ENCODE results near the gene FOLR3. TPM values are rescaled to one million over a fixed set of nuclear protein-coding genes. Genes with fewer than 3 reads are reported as not detected.

The FOLR3 gene
- polyA plus RNA-seq, 4 donors = 0.12 to 0.84 TPM; not detected in 2

DNA sequence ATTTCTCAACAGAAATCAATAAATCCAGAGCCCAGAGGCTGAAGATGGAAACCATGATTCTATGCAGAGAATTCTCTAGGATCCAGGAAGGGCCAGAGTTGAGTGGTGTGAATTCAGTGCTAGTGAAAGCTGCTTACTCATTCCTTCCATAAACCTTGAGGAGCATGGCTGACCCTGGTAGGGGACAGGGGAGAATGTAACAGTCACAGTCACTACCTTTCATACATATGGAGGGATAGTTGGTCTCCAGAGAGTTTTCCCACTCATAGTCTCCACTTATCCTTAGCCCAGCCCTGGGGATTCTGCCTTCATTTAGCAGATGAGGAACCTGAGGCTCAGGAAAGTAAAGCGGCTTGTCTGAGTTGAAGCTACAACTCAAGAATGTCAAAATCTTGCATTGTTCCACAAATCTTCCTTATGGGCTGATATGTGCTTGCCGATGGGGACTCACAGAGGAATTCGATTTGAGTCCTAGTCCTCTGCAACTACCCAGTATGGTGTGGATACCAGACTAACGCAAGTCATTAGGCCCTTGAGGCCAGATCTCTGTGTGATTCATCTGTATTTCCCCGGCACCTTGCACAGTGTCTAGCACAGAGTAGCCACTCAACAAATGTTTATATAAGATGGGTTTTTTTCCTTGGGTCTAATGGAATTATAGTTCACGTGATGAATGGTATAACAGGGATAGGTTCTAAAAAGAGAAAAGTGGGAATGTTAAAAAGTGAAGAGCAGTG is 19.3 kb upstream of the FOLR3 start:
- FAIRE-seq (no peak), DNase-seq (no peak)
- WGBS, 3 donors = 86 to 95% (median 87%) methylated on average over 6 of the region's 6 CpGs
- Histone ChIP-seq H3K4me1 (ENCODE audit: control insufficient read depth in 3 of 3, insufficient read depth in 2 of 3, low read depth in 1 of 3, low read length in 2 of 3) (peaks cover 0 to 11% (median 0%) of the 10 kb centered on the region in 3 donors), H3K9me3 (ENCODE audit: control insufficient read depth in 2 of 2, insufficient read depth in 1 of 2, low read depth in 1 of 2, low read length in 1 of 2) (no peaks in the 10 kb centered on the region), H3K27me3 (ENCODE audit: control insufficient read depth in 3 of 3, insufficient read depth in 3 of 3, low read length in 3 of 3) (no peaks in the 10 kb centered on the region), H3K4me3 (ENCODE audit: low read depth in 1 of 3, low read length in 3 of 3) (no peak overlapping the region), H3K36me3 (ENCODE audit: control insufficient read depth in 3 of 3, insufficient read depth in 2 of 3, low read depth in 1 of 3, low read length in 3 of 3) (no peaks in the 10 kb centered on the region), H3K27ac (ENCODE audit: low read depth in 1 of 3, low read length in 2 of 3) (no peak overlapping the region)

DNA sequence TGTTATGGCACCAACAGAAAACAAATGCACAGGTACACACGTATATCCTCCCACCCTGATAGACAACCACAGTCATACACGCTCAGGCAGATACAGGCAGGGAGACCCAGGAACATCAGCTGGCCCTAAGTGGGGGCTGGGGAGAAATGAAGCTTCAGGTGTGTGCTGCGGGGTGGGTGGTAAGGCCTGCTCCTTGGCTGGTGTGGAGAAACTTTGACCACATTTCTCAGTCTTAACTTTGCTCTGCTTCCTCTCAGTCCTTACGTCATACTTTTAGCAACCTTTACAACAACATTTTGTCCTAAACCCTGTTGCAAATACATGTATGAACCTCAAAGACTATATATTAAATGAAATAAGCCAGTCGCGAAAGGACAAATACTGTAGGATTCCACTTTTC is 16.3 kb upstream of the FOLR3 start:
- DNase-seq = no peak
- Histone ChIP-seq H3K9me3 (ENCODE audit: control insufficient read depth in 2 of 2, insufficient read depth in 1 of 2, low read depth in 1 of 2, low read length in 1 of 2) (no peaks in the 10 kb centered on the region), H3K4me1 (ENCODE audit: control insufficient read depth in 3 of 3, insufficient read depth in 2 of 3, low read depth in 1 of 3, low read length in 2 of 3) (peaks cover 0 to 2% (median 0%) of the 10 kb centered on the region in 3 donors), H3K27ac (ENCODE audit: low read depth in 1 of 3, low read length in 2 of 3) (no peak overlapping the region), H3K4me3 (ENCODE audit: low read depth in 1 of 3, low read length in 3 of 3) (no peak overlapping the region), H3K36me3 (ENCODE audit: control insufficient read depth in 3 of 3, insufficient read depth in 2 of 3, low read depth in 1 of 3, low read length in 3 of 3) (no peaks in the 10 kb centered on the region), H3K27me3 (ENCODE audit: control insufficient read depth in 3 of 3, insufficient read depth in 3 of 3, low read length in 3 of 3) (no peaks in the 10 kb centered on the region)
- no peak for FAIRE-seq
- 77 to 86% (median 85%) methylated on average over 6 of the region's 6 CpGs for WGBS, 3 donors

DNA sequence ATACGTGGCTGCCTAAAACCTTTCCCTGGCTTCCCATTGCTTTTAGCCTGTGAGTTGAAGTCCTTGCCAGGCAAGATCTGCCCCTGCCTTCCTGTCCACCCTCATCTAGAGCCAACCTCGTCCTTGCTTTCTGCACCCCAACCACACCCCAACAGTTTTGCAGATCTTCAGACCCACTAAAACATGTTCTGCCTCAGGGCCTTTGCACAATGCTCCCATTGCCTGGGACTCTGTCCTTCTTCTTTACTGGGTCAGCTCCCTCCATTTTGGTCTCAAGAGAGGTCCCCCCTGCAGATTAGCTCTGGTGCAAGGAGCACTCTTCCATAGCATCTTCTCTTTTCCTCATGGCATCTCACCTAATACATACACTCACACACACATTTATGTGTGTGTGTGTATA is 14.6 kb upstream of the FOLR3 start:
- no peak for FAIRE-seq
- H3K27me3 ChIP-seq (ENCODE audit: control insufficient read depth in 3 of 3, insufficient read depth in 3 of 3, low read length in 3 of 3) = no peaks in the 10 kb centered on the region
- H3K36me3 ChIP-seq (ENCODE audit: control insufficient read depth in 3 of 3, insufficient read depth in 2 of 3, low read depth in 1 of 3, low read length in 3 of 3) = no peaks in the 10 kb centered on the region
- H3K4me3 ChIP-seq (ENCODE audit: low read depth in 1 of 3, low read length in 3 of 3) = no peak overlapping the region
- no peak for DNase-seq
- H3K9me3 ChIP-seq (ENCODE audit: control insufficient read depth in 2 of 2, insufficient read depth in 1 of 2, low read depth in 1 of 2, low read length in 1 of 2) = no peaks in the 10 kb centered on the region
- no peak overlapping the region for H3K27ac ChIP-seq (ENCODE audit: low read depth in 1 of 3, low read length in 2 of 3)
- 76 to 88% (median 77%) methylated on average over 2 of the region's 2 CpGs for WGBS, 3 donors
- peaks cover 0 to 2% (median 0%) of the 10 kb centered on the region in 3 donors for H3K4me1 ChIP-seq (ENCODE audit: control insufficient read depth in 3 of 3, insufficient read depth in 2 of 3, low read depth in 1 of 3, low read length in 2 of 3)

DNA sequence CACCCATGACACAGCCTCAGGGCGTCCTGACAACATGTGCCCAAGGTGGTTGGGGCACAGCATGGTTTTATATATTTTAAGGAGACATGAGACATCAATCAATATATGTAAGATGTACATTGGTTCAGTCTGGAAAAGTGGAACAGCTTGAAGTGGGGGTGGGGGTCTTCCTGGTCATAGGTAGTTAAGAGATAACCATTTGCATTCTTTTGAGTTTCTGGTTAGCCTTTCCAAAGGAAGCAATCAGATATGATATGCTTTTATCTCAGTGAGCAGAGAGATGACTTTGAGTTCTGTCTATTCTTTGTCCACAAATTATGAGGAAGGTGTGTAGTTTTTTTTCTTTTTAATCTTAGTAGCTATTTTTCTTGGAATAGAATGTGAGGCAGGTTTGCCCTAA is 12.9 kb upstream of the FOLR3 start:
- DNase-seq (no peak), FAIRE-seq (no peak)
- H3K4me3 ChIP-seq (ENCODE audit: low read depth in 1 of 3, low read length in 3 of 3) = no peak overlapping the region
- H3K36me3 ChIP-seq (ENCODE audit: control insufficient read depth in 3 of 3, insufficient read depth in 2 of 3, low read depth in 1 of 3, low read length in 3 of 3) = no peaks in the 10 kb centered on the region
- H3K27me3 ChIP-seq (ENCODE audit: control insufficient read depth in 3 of 3, insufficient read depth in 3 of 3, low read length in 3 of 3) = no peaks in the 10 kb centered on the region
- H3K27ac ChIP-seq (ENCODE audit: low read depth in 1 of 3, low read length in 2 of 3) = no peak overlapping the region
- no peaks in the 10 kb centered on the region for H3K9me3 ChIP-seq (ENCODE audit: control insufficient read depth in 2 of 2, insufficient read depth in 1 of 2, low read depth in 1 of 2, low read length in 1 of 2)
- peaks cover 0 to 2% (median 0%) of the 10 kb centered on the region in 3 donors for H3K4me1 ChIP-seq (ENCODE audit: control insufficient read depth in 3 of 3, insufficient read depth in 2 of 3, low read depth in 1 of 3, low read length in 2 of 3)
- 79 to 95% (median 89%) methylated on average over 1 of the region's 1 CpG for WGBS, 3 donors

DNA sequence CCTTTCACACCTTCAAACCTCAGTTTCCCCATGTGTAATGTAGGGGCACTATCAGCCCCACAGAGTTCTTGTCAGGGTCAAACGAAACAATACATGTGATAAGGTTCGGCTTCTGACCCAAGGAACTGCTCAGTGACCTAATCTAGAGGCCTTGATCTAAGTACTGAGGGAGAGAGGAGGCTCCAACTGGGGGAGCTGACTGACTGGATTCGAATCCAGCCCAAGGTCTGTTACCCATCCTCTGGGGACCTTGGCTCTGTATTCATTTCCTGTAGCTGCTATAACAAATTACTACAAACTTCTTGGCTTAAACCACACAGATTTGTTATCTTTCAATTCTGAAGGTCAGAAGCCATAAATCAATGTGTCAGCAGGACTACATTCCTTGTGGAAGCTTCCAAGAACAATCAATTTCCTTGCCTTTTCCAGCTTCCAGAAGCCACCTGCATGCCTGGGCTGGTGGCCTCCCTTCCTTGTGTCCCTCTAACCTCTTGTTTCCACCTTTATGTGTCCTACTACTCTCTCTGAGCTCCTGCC is 12.3 kb upstream of the FOLR3 start:
- Histone ChIP-seq H3K4me3 (ENCODE audit: low read depth in 1 of 3, low read length in 3 of 3) (no peak overlapping the region), H3K27me3 (ENCODE audit: control insufficient read depth in 3 of 3, insufficient read depth in 3 of 3, low read length in 3 of 3) (no peaks in the 10 kb centered on the region), H3K9me3 (ENCODE audit: control insufficient read depth in 2 of 2, insufficient read depth in 1 of 2, low read depth in 1 of 2, low read length in 1 of 2) (no peaks in the 10 kb centered on the region), H3K36me3 (ENCODE audit: control insufficient read depth in 3 of 3, insufficient read depth in 2 of 3, low read depth in 1 of 3, low read length in 3 of 3) (no peaks in the 10 kb centered on the region), H3K4me1 (ENCODE audit: control insufficient read depth in 3 of 3, insufficient read depth in 2 of 3, low read depth in 1 of 3, low read length in 2 of 3) (peaks cover 0 to 2% (median 0%) of the 10 kb centered on the region in 3 donors), H3K27ac (ENCODE audit: low read depth in 1 of 3, low read length in 2 of 3) (no peak overlapping the region)
- DNase-seq (peak in 1 of 2 donors; percentile 40), FAIRE-seq (no peak)
- 30 to 66% (median 44%) methylated on average over 3 of the region's 3 CpGs for WGBS, 3 donors

DNA sequence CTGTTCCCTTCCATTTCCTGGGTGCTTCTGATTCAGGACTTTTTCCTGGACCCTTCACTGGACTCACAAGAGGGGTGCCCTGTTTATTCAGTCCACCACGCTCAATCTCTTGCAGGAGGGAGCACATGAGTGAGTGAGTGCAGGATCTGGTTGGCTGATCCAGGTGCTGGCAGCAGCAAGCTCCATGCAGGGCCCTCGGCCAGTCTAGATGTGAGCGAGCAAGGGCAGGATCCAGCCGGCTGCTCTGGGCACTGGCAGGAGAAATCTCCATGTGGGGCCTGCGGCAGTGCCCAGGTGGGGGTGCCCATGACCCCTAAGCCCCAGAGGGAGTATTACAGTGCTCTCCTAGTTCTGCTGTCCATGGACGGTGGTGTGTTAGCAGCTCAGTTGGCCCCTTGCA is 11.5 kb upstream of the FOLR3 start:
- peaks cover 0 to 8% of the 10 kb centered on the region in 2 donors for H3K9me3 ChIP-seq (ENCODE audit: control insufficient read depth in 2 of 2, insufficient read depth in 1 of 2, low read depth in 1 of 2, low read length in 1 of 2)

DNA sequence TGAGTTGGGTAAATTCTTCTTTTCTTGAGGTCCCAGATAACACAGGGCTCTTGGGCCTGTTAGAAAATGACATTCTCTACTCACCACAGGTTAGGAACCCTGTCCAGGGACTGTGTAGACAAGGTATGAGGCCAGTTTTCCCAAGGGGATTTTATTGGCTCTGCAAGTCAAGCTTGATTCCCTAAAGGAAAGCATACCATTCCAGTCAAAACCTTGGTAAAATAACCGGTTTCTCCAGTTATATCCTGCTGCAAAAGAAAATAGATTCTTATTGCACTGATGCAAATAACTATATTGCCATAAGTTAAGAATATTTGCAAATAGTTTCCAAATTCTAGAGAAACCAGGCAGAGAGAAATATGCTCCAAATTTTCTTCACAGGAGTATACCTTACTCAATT is 9.6 kb upstream of the FOLR3 start:
- H3K36me3 ChIP-seq (ENCODE audit: control insufficient read depth in 3 of 3, insufficient read depth in 2 of 3, low read depth in 1 of 3, low read length in 3 of 3) = no peaks in the 10 kb centered on the region
- H3K27ac ChIP-seq (ENCODE audit: low read depth in 1 of 3, low read length in 2 of 3) = no peak overlapping the region
- peaks cover 0 to 8% of the 10 kb centered on the region in 2 donors for H3K9me3 ChIP-seq (ENCODE audit: control insufficient read depth in 2 of 2, insufficient read depth in 1 of 2, low read depth in 1 of 2, low read length in 1 of 2)
- no peak for DNase-seq
- no peak for FAIRE-seq
- WGBS, 3 donors = 52 to 59% (median 52%) methylated on average over 1 of the region's 1 CpG
- H3K4me3 ChIP-seq (ENCODE audit: low read depth in 1 of 3, low read length in 3 of 3) = no peak overlapping the region
- H3K4me1 ChIP-seq (ENCODE audit: control insufficient read depth in 3 of 3, insufficient read depth in 2 of 3, low read depth in 1 of 3, low read length in 2 of 3) = peaks cover 0 to 2% (median 0%) of the 10 kb centered on the region in 3 donors
- peaks cover 0 to 5% (median 0%) of the 10 kb centered on the region in 3 donors for H3K27me3 ChIP-seq (ENCODE audit: control insufficient read depth in 3 of 3, insufficient read depth in 3 of 3, low read length in 3 of 3)

More for the DNA sequence above, 11.5 kb upstream of the FOLR3 start:
- WGBS, 3 donors = 89 to 95% (median 90%) methylated on average over 6 of the region's 6 CpGs
- Histone ChIP-seq H3K36me3 (ENCODE audit: control insufficient read depth in 3 of 3, insufficient read depth in 2 of 3, low read depth in 1 of 3, low read length in 3 of 3) (no peaks in the 10 kb centered on the region), H3K27me3 (ENCODE audit: control insufficient read depth in 3 of 3, insufficient read depth in 3 of 3, low read length in 3 of 3) (no peaks in the 10 kb centered on the region), H3K27ac (ENCODE audit: low read depth in 1 of 3, low read length in 2 of 3) (no peak overlapping the region), H3K4me3 (ENCODE audit: low read depth in 1 of 3, low read length in 3 of 3) (no peak overlapping the region), H3K4me1 (ENCODE audit: control insufficient read depth in 3 of 3, insufficient read depth in 2 of 3, low read depth in 1 of 3, low read length in 2 of 3) (peaks cover 0 to 2% (median 0%) of the 10 kb centered on the region in 3 donors)
- FAIRE-seq (no peak), DNase-seq (no peak)

DNA sequence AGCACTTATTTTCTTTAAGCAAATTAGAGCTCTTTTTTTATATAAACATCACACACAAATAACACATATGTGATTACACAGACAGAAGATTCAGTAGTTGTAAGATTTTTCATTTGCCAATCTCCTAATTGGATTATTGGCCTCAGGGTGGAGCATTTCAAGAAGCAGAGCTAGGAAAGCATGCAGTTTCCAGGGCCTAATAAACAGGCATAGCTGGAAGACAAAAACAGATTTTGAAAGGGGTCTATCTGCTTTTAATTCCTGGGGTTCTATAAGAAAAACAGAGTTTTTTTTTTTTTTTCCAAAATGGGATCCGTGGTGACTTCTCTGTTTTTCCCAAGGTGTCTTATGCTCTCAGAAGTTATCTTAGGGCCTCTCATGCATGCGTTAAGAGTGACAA is 7.6 kb upstream of the FOLR3 start:
- 63 to 65% (median 63%) methylated on average over 2 of the region's 2 CpGs for WGBS, 3 donors
- Histone ChIP-seq H3K27me3 (ENCODE audit: control insufficient read depth in 3 of 3, insufficient read depth in 3 of 3, low read length in 3 of 3) (peaks cover 0 to 6% (median 0%) of the 10 kb centered on the region in 3 donors), H3K4me1 (ENCODE audit: control insufficient read depth in 3 of 3, insufficient read depth in 2 of 3, low read depth in 1 of 3, low read length in 2 of 3) (peaks cover 0 to 2% (median 0%) of the 10 kb centered on the region in 3 donors), H3K4me3 (ENCODE audit: low read depth in 1 of 3, low read length in 3 of 3) (no peak overlapping the region), H3K9me3 (ENCODE audit: control insufficient read depth in 2 of 2, insufficient read depth in 1 of 2, low read depth in 1 of 2, low read length in 1 of 2) (peaks cover 0 to 8% of the 10 kb centered on the region in 2 donors), H3K27ac (ENCODE audit: low read depth in 1 of 3, low read length in 2 of 3) (no peak overlapping the region), H3K36me3 (ENCODE audit: control insufficient read depth in 3 of 3, insufficient read depth in 2 of 3, low read depth in 1 of 3, low read length in 3 of 3) (no peaks in the 10 kb centered on the region)
- DNase-seq (no peak), FAIRE-seq (no peak)

Measured in small intestine (tissue), 7 donors.